HL-60 (cell line): ENCODE data around the gene OR6K3.
"Not testable (repeated sequence)": the region's sequence is repeated elsewhere in the genome, so short reads cannot be mapped to it uniquely, and the experiment has no call there.

Experiments
- DNase-seq, 2 experiments: peaks; one replicate each; pipeline ENCODE4 v3.0.0-alpha.2; 2010 to 2020; ENCODE audit warnings: low read depth in 1 of 2, low spot score in 1 of 2
- H3K27ac ChIP-seq: fragments of 250-450 bp; sonication (Bioruptor Pico); replicated peaks from 2 replicates; pipeline ENCODE4 v1.5.1; 2020; ENCODE audit warnings: mild to moderate bottlenecking, moderate library complexity
- H3K27me3 ChIP-seq: fragments of 250-450 bp; sonication (Bioruptor Pico); 2 replicates; pipeline ENCODE4 v1.5.1; 2021; ENCODE audit warnings: mild to moderate bottlenecking, moderate library complexity; ENCODE audit not compliant: insufficient read depth, poor library complexity, severe bottlenecking
- H3K4me3 ChIP-seq: replicated peaks from 2 replicates; pipeline ENCODE4 v1.5.1; 2011; ENCODE audit warnings: mild to moderate bottlenecking, control low read depth, low read length; ENCODE audit not compliant: insufficient read depth
- GABPA ChIP-seq: IDR thresholded peaks from 2 replicates; pipeline ENCODE4 v1.6.1; 2012; ENCODE audit warnings: low read depth
- POLR2AphosphoS5 ChIP-seq: IDR thresholded peaks from 2 replicates; pipeline ENCODE4 v1.6.1; 2012; ENCODE audit warnings: low read depth
- SPI1 ChIP-seq: IDR thresholded peaks from 2 replicates; pipeline ENCODE4 v1.6.1; 2012; ENCODE audit warnings: low read depth, mild to moderate bottlenecking, borderline replicate concordance
- TF ChIP-seq, protein P1 (sequence below): IDR thresholded peaks from one replicate; pipeline ENCODE4 v1.5.1; 2011; ENCODE audit warnings: low read length, control low read depth, inconsistent platforms; ENCODE audit not compliant: insufficient read depth
- TF ChIP-seq, protein P2 (sequence below): IDR thresholded peaks from 2 replicates; pipeline ENCODE4 v1.6.1; 2012; ENCODE audit warnings: low read depth; ENCODE audit not compliant: insufficient replicate concordance

OR6K3 gene

DNA sequence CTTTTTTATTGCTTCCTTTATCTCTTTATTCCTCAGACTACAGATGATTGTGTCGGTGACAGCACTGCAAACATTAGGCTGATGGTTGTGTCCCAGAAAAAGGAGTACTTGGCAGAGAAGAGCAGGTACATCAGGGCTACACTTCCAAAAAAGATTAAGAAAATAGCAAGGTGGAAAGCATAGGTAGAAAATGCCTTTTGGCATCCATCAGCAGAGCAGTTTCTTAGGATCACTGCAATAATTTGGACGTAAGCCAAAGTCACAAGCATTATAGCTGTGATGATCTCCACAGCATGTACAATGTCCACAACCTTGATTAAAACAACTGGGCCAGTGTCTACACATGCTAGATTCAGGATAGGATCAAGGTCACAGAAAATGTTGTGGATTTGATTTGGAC is 25.9 kb downstream of the OR6K3 start:
- H3K4me3 ChIP-seq, result no peak overlapping the region
- TF ChIP-seq, protein P1, sequence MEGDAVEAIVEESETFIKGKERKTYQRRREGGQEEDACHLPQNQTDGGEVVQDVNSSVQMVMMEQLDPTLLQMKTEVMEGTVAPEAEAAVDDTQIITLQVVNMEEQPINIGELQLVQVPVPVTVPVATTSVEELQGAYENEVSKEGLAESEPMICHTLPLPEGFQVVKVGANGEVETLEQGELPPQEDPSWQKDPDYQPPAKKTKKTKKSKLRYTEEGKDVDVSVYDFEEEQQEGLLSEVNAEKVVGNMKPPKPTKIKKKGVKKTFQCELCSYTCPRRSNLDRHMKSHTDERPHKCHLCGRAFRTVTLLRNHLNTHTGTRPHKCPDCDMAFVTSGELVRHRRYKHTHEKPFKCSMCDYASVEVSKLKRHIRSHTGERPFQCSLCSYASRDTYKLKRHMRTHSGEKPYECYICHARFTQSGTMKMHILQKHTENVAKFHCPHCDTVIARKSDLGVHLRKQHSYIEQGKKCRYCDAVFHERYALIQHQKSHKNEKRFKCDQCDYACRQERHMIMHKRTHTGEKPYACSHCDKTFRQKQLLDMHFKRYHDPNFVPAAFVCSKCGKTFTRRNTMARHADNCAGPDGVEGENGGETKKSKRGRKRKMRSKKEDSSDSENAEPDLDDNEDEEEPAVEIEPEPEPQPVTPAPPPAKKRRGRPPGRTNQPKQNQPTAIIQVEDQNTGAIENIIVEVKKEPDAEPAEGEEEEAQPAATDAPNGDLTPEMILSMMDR, result no peak
- TF ChIP-seq SPI1 (no peak), GABPA (no peak), POLR2AphosphoS5 (no peak)
- TF ChIP-seq, protein P2, sequence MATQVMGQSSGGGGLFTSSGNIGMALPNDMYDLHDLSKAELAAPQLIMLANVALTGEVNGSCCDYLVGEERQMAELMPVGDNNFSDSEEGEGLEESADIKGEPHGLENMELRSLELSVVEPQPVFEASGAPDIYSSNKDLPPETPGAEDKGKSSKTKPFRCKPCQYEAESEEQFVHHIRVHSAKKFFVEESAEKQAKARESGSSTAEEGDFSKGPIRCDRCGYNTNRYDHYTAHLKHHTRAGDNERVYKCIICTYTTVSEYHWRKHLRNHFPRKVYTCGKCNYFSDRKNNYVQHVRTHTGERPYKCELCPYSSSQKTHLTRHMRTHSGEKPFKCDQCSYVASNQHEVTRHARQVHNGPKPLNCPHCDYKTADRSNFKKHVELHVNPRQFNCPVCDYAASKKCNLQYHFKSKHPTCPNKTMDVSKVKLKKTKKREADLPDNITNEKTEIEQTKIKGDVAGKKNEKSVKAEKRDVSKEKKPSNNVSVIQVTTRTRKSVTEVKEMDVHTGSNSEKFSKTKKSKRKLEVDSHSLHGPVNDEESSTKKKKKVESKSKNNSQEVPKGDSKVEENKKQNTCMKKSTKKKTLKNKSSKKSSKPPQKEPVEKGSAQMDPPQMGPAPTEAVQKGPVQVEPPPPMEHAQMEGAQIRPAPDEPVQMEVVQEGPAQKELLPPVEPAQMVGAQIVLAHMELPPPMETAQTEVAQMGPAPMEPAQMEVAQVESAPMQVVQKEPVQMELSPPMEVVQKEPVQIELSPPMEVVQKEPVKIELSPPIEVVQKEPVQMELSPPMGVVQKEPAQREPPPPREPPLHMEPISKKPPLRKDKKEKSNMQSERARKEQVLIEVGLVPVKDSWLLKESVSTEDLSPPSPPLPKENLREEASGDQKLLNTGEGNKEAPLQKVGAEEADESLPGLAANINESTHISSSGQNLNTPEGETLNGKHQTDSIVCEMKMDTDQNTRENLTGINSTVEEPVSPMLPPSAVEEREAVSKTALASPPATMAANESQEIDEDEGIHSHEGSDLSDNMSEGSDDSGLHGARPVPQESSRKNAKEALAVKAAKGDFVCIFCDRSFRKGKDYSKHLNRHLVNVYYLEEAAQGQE, result no peak

DNA sequence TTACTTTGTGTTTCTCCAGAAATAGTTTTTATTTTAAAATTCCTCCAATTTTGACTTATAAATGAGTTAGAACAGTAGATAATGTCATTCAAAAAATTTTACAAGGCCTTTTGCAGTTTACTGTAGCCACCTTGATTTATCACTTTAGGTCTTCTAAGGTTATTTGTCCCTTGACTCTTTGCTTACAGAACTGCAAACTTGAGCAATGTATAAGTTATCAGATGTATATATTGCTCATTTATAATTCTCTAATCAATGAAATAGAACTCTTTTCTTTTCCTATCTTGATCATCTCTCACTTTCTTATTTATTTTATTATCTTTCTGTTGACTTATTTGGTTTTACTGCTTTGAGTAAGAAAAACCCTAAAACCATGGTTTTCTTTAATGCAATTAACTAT is 28.2 kb downstream of the OR6K3 start:
- H3K4me3 ChIP-seq, result no peak overlapping the region
- H3K27ac ChIP-seq, result no peak overlapping the region
- TF ChIP-seq, protein P1, result no peak
- TF ChIP-seq POLR2AphosphoS5 (no peak), SPI1 (no peak), GABPA (no peak)
- TF ChIP-seq, protein P2, result no peak
- DNase-seq, result no peak
- H3K27me3 ChIP-seq, result no peaks in the 10 kb centered on the region

More for the DNA sequence above, 25.9 kb downstream of the OR6K3 start:
- no peaks in the 10 kb centered on the region for H3K27me3 ChIP-seq
- no peak overlapping the region for H3K27ac ChIP-seq
- DNase-seq, result no peak

DNA sequence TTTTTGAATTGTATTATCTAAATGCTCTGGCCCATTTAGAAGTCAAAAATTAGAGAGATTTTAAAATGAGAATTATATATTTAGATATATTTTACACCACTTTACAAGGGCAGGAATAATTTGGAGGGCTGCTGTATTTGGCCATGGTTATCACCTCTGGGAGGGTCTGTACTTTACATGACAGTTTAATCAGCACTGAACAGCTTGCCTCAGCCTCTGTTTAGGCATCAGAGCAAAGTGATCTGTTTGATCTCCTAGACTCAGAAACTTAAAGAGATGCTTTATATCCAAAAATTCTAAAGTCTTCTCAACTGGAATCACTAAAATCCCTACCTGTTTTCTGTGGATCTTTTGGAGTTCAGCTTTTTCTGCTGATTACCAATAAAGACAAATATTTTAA is 28.6 kb downstream of the OR6K3 start:
- TF ChIP-seq GABPA, result no peak
- no peak for TF ChIP-seq POLR2AphosphoS5
- TF ChIP-seq, protein P2, result no peak
- TF ChIP-seq, protein P1, result no peak
- no peak for TF ChIP-seq SPI1
- Histone ChIP-seq H3K27me3 (no peaks in the 10 kb centered on the region), H3K27ac (no peak overlapping the region), H3K4me3 (no peak overlapping the region)
- DNase-seq, result no peak

DNA sequence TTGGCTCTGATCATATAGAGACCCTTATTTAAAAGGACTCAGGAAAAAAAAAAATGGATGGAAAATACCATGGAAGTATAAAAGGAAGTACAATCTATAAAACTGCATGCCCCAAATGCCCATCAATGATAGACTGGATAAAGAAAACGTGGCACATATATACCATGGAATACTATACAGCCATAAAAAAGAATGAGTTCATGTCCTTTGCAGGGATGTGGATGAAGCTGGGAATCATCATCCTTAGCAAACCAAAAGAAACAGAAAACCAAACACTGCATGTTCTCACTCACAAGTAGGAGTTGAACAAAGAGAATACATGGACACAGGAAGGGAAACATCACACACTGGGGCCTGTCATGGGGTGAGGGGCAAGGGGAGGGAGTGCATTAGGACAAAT is 29.4 kb downstream of the OR6K3 start:
- H3K27me3 ChIP-seq, H3K4me3 ChIP-seq, H3K27ac ChIP-seq, DNase-seq: not testable (repeated sequence)
